ENCODE results near the gene FBXW8.

Gene FBXW8

GRCh38 chr12:117014342-117014887 is 103.7 kb downstream of the FBXW8 start:
- no peak for TF ChIP-seq CTCF (IDR thresholded peaks at IDR 0.05; ENCODE audit: borderline replicate concordance, control extremely low read depth, extremely low read depth, insufficient read depth, missing control alignments)
- DNase-seq (ENCODE audit: low spot score) = no peak
- in situ Hi-C loops (cut with MboI; ENCODE audit: low sequenced_read_pairs, unreplicated experiment) = no loop called here

GRCh38 chr12:117015811-117016210 is 105.1 kb downstream of the FBXW8 start:
- in situ Hi-C loops (cut with MboI; ENCODE audit: low sequenced_read_pairs, unreplicated experiment) = no loop called here
- no peak for DNase-seq (ENCODE audit: low spot score)
- no peak for TF ChIP-seq CTCF (IDR thresholded peaks at IDR 0.05; ENCODE audit: borderline replicate concordance, control extremely low read depth, extremely low read depth, insufficient read depth, missing control alignments)

GRCh38 chr12:117017807-117018206 is 107.1 kb downstream of the FBXW8 start:
- in situ Hi-C loops (cut with MboI; ENCODE audit: low sequenced_read_pairs, unreplicated experiment) = no loop called here
- no peak for TF ChIP-seq CTCF (IDR thresholded peaks at IDR 0.05; ENCODE audit: borderline replicate concordance, control extremely low read depth, extremely low read depth, insufficient read depth, missing control alignments)
- no peak for DNase-seq (ENCODE audit: low spot score)

GRCh38 chr12:117018276-117018675 is 107.5 kb downstream of the FBXW8 start:
- TF ChIP-seq CTCF (IDR thresholded peaks at IDR 0.05; ENCODE audit: borderline replicate concordance, control extremely low read depth, extremely low read depth, insufficient read depth, missing control alignments) = no peak
- DNase-seq (ENCODE audit: low spot score) = no peak
- in situ Hi-C loops (cut with MboI; ENCODE audit: low sequenced_read_pairs, unreplicated experiment) = no loop called here

GRCh38 chr12:117018685-117019084 is 107.9 kb downstream of the FBXW8 start:
- in situ Hi-C loops (cut with MboI; ENCODE audit: low sequenced_read_pairs, unreplicated experiment) = no loop called here
- no peak for TF ChIP-seq CTCF (IDR thresholded peaks at IDR 0.05; ENCODE audit: borderline replicate concordance, control extremely low read depth, extremely low read depth, insufficient read depth, missing control alignments)
- DNase-seq (ENCODE audit: low spot score) = no peak

GRCh38 chr12:117019866-117020265 is 109.1 kb downstream of the FBXW8 start:
- no peak for DNase-seq (ENCODE audit: low spot score)
- in situ Hi-C loops (cut with MboI; ENCODE audit: low sequenced_read_pairs, unreplicated experiment) = loop anchor here (10.0 kb wide), 1 partner anchor 95 kb away; no protein-coding TSS in a partner anchor
- no peak for TF ChIP-seq CTCF (IDR thresholded peaks at IDR 0.05; ENCODE audit: borderline replicate concordance, control extremely low read depth, extremely low read depth, insufficient read depth, missing control alignments)

Data from GM13976 (cell line).